GM12873 (cell line): ENCODE measurements around the gene MT1H.

Experiments used
- TF ChIP-seq, protein P1 (sequence below): IDR thresholded peaks from 2 replicates; pipeline ENCODE4 v1.5.1; 2012; ENCODE audit warnings: low read depth, mild to moderate bottlenecking, moderate library complexity, low read length, control low read depth; ENCODE audit not compliant: insufficient read depth; ENCODE audit errors: missing control alignments

MT1H gene

DNA sequence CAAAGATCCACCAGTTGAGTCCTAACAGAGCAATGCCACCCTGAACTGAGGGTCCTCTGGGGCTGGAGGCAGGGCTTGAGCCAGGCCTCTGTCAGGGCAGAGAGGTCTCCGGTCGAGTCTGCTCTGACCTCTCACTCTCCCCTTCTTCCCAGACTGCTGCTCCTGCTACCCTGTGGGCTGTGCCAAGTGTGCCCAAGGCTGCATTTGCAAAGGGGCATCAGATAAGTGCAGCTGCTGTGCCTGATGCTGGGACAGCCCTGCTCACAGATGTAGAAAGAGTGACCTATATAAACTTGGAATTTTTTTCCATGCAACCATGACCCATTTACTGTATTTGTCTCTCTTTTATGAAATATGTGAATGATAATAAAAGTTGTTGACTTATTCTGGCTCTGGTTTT is 20.3 kb upstream of the MT1H start:
- TF ChIP-seq, protein P1, sequence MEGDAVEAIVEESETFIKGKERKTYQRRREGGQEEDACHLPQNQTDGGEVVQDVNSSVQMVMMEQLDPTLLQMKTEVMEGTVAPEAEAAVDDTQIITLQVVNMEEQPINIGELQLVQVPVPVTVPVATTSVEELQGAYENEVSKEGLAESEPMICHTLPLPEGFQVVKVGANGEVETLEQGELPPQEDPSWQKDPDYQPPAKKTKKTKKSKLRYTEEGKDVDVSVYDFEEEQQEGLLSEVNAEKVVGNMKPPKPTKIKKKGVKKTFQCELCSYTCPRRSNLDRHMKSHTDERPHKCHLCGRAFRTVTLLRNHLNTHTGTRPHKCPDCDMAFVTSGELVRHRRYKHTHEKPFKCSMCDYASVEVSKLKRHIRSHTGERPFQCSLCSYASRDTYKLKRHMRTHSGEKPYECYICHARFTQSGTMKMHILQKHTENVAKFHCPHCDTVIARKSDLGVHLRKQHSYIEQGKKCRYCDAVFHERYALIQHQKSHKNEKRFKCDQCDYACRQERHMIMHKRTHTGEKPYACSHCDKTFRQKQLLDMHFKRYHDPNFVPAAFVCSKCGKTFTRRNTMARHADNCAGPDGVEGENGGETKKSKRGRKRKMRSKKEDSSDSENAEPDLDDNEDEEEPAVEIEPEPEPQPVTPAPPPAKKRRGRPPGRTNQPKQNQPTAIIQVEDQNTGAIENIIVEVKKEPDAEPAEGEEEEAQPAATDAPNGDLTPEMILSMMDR = no peak

DNA sequence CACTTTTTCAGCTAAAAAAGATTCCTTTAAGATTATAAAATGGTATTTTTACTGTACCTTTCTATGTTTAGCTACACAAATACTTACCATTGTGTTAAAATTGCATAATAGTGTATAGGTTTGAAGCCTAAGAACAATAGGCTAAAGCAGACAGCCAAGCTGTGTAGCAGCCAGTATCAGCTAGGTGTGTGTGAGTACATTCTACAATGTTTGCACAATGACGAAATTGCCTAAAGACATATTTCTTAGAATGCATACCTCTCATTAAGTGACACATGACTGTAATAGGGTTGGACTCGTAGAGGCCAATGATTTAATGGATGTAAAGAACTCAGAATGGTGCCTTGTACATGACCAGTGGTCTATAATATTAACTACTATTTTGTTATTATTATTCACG is 19.8 kb upstream of the MT1H start:
- TF ChIP-seq, protein P1 = no peak

DNA sequence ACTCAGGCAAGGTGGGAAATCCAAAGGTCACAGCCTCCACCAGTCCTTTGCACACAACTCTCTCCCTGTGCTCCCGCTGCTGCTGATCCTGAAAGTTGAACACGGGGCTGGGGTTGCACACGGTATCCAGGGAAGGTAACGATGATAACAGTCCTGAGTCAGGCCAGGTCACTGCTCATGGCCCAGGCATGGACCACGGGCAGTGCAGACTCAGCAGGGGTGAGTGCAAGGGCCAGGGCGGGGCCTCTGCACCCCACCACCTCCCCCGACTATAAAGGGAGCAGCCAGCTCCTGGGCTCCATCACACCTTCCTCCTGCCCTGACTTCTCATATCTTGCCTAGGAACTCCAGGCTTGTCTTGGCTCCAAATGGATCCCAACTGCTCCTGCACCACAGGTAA is 18.0 kb upstream of the MT1H start, which contains the start of gene MT1B:
Gene MT1B (plus strand): TSS at position 301 of the 400 bp plus-strand sequence. CDS start 68 bp downstream, at position 369.
- TF ChIP-seq, protein P1 = no peak

DNA sequence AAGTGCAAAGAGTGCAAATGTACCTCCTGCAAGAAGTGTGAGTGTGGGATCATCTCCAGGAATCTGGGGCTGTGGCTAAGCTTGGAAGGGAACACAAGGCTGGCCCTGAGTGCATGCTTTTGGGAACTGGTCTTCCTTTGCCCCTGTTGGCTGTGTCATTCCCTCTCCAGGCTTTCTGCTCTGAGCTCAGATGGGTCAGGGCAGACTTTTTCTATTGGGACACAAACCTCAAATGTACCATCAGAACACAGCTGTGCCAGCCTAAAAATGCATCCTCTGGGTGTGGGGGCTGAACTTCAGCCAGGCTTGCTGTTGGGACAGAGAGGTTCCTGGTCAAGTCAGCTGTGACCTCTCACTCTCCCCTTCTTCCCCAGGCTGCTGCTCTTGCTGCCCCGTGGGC is 17.0 kb upstream of the MT1H start:
- TF ChIP-seq, protein P1 = no peak

DNA sequence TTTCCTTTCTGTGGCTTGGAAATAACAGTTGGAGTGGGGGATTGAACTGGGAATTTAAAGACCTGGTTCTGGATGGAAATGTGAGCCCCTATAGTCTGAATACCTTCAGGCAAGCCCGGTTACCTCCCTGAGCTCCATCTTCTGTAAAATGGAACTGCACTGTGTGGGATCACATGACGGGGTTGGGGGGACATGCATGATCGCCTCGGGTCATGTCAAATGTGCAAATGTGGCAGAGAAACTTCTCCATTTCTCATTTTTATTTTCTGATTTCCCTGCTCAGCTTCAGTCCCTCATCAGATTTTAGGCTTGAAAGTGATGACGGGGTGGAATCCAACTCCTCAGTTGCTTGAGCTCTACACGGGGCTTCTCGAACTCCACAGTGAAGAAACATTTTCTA is 16.4 kb upstream of the MT1H start:
- TF ChIP-seq, protein P1 = no peak

DNA sequence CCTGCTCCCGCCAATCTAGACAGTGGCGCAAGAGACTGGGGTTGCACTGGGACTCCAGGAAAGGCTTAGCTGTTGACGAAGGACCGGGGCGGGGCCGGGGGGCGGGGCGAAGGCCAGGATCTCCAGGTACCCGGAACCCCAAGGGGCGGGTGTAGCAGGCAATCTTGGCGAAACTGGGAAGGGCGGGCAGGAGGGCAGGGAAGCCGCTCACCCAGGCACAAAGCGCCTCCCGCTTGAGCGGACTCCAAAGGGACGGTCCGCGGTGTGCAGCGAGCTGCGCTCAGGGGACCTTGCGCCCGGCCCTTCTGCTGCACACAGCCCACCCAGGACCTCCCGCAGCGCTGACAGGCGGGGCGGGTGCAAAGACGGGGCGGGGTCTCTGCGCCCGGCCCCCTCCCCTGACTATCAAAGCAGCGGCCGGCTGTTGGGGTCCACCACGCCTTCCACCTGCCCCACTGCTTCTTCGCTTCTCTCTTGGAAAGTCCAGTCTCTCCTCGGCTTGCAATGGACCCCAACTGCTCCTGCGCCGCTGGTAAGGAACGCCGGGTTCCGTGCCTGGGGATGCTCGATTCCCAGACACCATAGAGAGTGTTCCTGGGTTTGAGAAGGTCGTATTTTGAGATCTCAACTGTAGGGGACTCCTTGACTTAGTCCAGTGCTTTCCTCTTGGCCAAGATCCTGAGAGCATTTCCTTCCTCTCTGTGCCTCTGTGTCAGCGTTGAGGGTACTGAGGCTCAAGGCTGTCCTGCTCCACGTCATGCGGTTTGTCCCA is 11.9 kb upstream of the MT1H start, which contains the start of gene MT1F:
Gene MT1F (plus strand): TSS at position 405 of the 772 bp plus-strand sequence. CDS start 100 bp downstream, at position 505.
- TF ChIP-seq, protein P1 = no peak

DNA sequence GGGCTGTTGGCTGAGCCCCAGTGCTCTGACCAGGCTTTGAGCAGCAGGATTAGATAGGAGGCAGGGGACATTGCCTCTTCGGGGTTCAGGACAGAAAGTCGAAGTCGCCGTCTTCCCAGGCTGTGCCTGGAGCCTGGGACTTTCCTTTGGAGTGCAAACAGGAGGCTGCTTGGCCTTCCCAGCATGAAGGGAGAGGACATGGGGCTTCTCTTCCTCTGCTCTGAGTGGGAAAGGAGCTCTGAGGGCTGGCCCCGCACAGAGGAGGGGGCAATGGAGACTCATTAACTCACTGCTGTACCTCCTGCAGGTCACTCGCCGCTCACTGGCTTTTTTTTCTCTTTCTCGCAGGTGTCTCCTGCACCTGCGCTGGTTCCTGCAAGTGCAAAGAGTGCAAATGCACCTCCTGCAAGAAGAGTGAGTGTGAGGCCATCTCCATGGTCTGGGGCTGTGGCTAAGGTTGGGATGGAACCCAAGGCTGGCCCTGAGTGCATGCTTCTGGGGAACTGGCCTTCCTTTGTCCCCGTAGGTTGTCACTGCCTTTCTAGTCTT is 11.2 kb upstream of the MT1H start:
- TF ChIP-seq, protein P1 = no peak
